GM20431 (cell line): ENCODE measurements around the gene BET1.
"Not testable (repeated sequence)": the region's sequence is repeated elsewhere in the genome, so short reads cannot be mapped to it uniquely, and the experiment has no call there.

Experiments used
- in situ Hi-C: fragments of 300-500 bp; cut with MseI, MboI; formaldehyde crosslinking; loops from one replicate; pipeline ENCODE4 v1.15.0; 2020; ENCODE audit warnings: low sequenced_read_pairs; ENCODE audit not compliant: unreplicated experiment

BET1 gene

GRCh38 chr7:94004024-94004951 lies at the start of gene BET1:
Gene BET1 (minus strand): TSS chr7:94004355. CDS start chr7:94004216, 139 bp downstream.
- in situ Hi-C loops = no loop called here

- in situ Hi-C loops = no loop called here
Measured at GRCh38 chr7:94053532-94053931, 49.4 kb upstream of the BET1 start.

GRCh38 chr7:94052398-94053180 lies 48.4 kb upstream of the BET1 start:
- in situ Hi-C loops = no loop called here

- in situ Hi-C loops = no loop called here
Measured at GRCh38 chr7:94050046-94050445, 45.9 kb upstream of the BET1 start.

- in situ Hi-C loops = no loop called here
Measured at GRCh38 chr7:94049615-94050014, 45.5 kb upstream of the BET1 start.

GRCh38 chr7:94048755-94049154 lies 44.6 kb upstream of the BET1 start:
- in situ Hi-C loops = no loop called here

GRCh38 chr7:94047956-94048355 lies 43.8 kb upstream of the BET1 start:
- in situ Hi-C loops = no loop called here

GRCh38 chr7:94045581-94045980 lies 41.4 kb upstream of the BET1 start:
- in situ Hi-C loops = no loop called here

GRCh38 chr7:94044806-94045205 lies 40.7 kb upstream of the BET1 start:
- in situ Hi-C loops = no loop called here

GRCh38 chr7:94043299-94043698 lies 39.1 kb upstream of the BET1 start:
- in situ Hi-C loops = no loop called here

GRCh38 chr7:94042381-94042780 lies 38.2 kb upstream of the BET1 start:
- in situ Hi-C loops = no loop called here

GRCh38 chr7:94041529-94041928 lies 37.4 kb upstream of the BET1 start:
- in situ Hi-C loops = no loop called here

- in situ Hi-C loops = no loop called here
Measured at GRCh38 chr7:94040254-94040653, 36.1 kb upstream of the BET1 start.

- in situ Hi-C loops = no loop called here
Measured at GRCh38 chr7:94039368-94040035, 35.3 kb upstream of the BET1 start.

GRCh38 chr7:94031865-94032264 lies 27.7 kb upstream of the BET1 start:
- in situ Hi-C loops = no loop called here

GRCh38 chr7:94030634-94031033 lies 26.5 kb upstream of the BET1 start:
- in situ Hi-C loops = no loop called here

- in situ Hi-C loops = no loop called here
Measured at GRCh38 chr7:94029976-94030375, 25.8 kb upstream of the BET1 start.

- in situ Hi-C loops = no loop called here
Measured at GRCh38 chr7:94028768-94029167, 24.6 kb upstream of the BET1 start.

- in situ Hi-C loops = not testable (repeated sequence)
Measured at GRCh38 chr7:94026619-94027018, 22.5 kb upstream of the BET1 start.

GRCh38 chr7:94022550-94022949 lies 18.4 kb upstream of the BET1 start:
- in situ Hi-C loops = no loop called here

- in situ Hi-C loops = no loop called here
Measured at GRCh38 chr7:94016786-94017185, 12.6 kb upstream of the BET1 start.
